NCI-H2081 (cell line): ENCODE results near the gene ZNF618.

Experiments
- DNase-seq, 2 experiments: peaks; one replicate each; lab custom pipeline; 2025; lab: John Stamatoyannopoulos, UW

Gene ZNF618

DNA sequence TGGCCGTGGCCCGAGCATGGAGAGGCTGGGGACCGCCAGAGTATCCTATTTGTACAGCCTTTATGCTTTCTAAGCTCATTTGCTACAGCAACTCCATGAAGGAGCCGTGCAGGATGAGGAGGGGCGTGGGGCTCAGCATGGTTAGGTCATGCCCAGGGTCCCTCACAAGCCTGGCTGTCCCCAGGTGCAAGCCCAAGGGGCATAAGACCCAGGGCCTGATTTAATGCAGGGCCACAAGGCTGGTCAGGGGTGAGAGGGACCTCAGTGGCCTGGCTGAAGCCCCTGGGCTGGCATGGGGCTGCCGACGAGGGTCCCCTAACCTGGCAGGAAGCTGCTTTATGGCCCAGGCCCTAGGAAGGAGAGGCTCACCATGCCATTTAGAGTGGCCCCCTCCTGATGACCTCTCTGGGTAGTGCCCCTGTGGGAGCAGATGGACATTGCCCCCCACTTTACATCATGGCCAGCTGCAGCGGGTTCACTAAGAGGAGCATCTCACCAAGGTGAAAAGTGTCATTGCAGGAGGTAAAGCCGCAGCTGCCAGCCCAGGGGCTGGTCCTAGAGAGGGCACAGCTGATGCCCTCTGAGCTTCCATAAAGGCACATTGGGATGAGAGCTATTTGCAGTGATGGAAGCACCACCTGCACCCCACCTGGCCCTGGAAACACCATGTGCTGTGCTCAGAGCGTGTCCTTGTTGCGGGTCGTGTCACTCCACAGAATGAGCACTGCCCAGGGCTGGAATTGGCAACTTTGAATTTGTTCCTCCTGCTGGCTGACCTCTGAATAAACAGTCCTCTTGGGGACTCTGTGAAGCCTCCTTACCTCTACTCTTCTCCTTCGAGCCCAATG is 58.9 kb downstream of the ZNF618 start:
- DNase-seq = no peak

DNA sequence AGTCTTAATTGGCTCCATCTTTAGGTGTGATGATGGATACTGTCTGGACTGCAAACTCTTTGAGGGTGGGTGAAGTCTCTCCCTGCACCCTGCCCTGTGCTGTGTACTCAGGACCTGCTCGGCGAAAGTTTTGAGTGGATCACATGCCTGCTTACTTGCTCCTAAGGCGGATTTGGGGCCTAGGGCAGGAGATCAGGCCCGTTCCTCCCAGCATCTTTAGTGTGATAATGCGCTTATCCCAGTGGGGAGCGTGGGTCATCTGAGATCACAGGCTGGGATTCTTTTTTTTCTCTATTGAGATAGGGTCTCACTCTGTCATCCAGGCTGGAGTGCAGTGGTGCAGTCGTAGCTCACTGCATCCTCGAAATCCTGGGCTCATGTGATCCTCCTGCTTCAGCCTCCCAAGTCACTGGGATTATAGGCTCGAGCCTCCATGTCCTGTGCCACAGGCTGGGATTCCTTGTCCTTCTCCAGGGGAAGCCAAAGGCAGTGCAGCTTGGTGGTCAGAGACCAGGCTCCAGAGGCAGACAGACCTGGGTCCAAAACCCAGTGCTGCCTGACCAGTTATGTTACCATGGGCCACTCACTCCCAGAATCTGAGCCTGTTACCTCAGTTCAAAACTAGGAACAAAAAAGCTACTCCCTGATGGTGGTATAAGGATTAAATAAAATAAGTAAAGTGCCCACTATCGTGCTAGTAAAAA is 59.7 kb downstream of the ZNF618 start:
- no peak for DNase-seq

DNA sequence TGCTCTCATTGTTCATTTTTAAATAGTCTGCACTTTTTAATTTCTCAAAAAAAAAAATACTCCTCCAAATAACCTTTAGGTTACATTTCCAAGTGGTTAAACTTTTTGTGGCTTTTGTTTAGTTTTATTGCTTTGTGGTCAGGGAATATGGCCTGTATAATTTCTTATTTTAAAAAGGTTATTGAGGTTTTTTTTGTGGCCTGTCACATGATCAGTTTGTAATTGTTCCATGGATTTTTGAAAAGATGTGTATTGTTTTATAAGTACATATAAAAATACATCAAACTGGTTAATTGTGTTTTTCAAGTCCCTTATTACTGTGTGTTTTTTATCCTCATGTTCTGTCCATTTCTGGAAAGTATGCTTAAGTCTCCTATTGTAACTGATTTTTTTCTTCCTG is 64.0 kb downstream of the ZNF618 start:
- no peak for DNase-seq

DNA sequence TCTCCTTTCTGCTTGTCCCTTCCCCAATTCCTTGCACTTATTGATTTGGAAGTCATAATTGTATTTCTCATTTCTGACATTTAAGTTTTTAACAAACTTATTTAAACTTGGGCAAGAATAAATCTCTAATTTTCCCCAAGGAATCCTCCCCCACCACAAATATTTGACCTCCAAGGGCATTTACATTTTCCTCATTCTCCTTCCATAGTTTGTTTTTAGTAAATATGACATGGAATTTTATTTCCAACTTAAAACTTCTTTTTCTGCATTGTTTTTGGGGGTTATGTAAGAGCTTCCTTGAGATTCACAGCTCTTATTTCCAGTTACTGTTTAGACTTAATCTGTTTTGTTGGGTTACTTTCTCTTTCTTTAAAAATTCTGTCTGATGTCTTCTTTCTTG is 64.9 kb downstream of the ZNF618 start:
- no peak for DNase-seq

DNA sequence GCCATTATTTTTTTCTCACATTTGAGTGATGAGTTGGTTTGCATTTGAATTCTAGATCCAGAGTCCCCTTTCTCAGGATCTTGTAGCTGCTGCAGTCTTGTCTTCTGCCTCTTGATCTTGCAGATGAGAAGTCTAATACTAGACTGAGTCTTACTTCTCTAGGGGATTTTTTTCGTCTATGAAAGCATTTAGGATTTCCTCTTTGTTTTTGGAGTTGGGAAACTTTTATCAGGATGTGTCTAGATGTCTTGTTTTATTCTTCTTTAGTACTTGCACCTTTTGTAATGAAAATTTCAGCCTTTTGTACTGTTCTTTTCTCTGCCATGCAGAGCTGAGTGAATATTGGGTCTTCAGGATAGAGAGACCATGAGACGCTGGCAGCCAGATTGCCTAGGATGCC is 65.4 kb downstream of the ZNF618 start:
- DNase-seq = no peak

DNA sequence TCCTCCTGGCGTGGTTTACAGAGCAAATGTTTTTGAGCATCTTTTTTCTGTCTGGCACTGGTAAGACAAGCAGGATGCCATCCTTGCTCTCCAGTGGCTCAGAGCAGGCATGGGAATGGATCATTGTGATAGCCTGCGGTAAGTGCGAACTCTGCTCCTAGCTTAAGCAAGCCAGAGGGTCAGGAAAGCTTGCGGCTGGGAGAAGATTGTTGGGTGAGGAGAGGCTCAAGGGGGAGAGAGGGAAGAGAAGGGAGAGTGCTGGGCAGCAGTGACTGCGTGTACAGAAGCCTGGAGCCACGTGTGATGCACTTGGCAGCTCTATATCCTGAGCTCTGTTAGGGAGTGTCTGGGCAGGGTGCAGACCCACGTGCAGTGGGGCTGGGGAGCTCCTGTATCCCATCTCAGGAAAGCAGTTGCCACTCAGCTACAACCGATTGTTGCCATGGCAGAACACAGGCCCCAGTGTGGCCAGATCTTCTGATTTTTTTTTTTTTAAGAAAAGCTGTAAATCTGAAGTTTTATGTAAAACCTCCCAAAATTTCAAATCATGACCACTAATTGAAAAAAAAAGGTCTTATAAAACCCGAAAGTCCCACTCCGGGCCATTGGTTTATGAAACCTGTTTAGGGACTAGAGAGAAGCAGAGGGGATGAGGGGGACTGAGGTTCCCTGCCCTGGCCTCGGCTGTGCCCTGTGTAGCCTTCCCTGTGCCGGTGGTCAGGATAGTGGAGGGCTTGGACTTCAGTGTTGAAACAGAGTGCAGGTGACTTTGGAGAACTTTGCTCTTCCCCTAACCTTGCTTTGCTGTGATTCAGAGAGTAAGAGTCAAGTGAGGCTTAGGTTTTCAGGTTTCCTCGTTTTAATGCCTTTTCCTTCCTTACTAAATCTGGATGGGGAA is 67.3 kb downstream of the ZNF618 start:
- no peak for DNase-seq

DNA sequence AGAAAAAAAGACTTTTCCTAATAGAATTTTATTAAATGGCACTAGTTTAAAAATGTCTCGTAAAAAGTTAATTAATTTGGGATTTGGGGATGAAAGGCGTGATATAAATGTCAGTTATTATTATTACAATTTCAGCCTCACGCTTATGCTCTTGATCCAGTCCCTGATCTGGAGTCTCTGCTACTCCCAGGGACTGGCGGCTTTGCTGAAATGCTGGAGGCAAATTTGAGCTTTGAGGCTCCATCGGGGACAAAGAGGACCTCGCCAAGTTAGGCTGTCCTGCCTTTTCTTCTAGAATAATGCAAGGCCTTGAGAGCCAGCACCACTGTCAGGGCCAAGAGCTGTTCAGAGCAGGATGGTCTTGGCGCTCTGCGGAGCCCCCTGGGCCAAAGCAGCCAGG is 69.7 kb downstream of the ZNF618 start:
- no peak for DNase-seq

DNA sequence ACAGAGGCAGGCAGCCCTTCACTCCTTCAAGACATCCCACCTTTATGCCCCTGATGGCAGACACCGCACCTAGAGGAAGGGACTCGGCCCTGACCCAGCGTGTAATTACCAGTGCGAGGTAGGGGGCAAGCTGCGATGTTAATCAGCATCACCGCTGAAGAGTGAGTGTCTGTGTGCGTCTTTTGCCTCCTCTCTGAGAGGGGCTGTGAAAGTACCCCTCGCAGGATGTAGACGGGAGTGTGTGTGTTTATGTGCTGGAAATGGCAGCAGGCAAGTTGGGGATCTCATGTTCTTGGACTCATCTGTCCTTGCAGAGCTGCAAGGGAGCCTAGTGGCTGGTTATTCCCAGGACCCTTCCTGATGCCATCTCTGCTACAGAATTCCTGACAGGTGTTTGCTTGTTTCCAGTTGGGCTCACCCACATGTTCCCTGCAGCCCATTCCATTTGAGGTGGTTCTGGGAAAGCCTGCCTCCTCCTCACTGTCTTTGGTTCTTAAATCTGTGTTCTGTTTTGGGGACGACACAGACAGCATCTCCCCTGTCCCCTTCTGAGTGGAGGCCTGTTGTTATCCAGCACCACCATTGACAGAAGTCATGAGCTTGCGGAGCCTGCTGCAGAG is 70.5 kb downstream of the ZNF618 start:
- DNase-seq = no peak

DNA sequence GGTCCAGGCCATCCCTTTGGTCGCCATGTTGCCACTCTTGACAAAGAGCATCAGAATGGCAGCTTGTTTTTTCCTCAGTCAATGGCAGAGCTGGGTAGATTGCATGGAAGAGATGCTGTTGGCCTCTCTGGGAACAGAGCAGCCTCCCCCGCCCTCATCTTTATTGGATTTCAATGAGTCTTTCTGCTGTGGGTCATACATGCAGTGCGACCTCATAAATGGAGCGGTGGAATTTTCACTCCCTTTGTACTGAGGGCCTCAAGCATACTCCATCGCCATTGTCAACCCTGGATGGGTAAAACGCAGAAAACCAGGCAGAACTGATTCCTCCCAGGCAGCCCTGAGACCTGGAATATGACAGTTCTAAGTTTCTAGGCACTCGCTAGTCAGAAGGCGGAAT is 71.8 kb downstream of the ZNF618 start:
- no peak for DNase-seq

DNA sequence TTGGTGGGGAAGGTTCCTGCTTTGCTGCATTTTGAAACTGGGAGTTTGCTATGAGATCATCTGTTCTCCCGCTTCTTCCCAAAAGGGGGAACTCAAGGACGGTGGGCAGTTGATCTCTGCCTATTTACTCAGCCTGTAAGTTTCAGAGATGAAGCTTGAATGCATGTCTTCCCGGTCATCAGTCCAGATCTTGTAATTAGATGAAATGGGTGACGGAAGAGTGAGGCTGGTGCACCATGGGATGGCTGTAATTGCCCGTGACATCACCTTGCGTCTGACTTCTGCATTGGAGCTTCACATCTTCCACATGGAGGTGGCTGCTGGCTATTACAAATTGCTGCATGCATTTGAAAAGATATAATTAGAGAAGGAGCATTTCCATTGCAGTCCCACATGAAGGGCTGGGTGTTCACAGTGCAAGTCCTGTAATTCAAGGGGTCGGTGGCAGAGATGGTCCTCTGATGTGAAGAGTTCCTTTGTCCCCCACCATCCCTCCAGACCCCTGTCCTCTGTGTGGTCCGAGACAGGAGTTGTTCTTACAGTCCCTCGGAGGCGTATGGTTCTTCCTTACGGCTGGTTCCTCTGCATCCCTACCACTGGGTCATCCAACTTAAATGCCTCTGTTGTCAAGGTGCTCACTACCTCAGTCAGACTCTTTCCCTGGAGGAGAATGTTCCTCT is 72.9 kb downstream of the ZNF618 start:
- DNase-seq = no peak

DNA sequence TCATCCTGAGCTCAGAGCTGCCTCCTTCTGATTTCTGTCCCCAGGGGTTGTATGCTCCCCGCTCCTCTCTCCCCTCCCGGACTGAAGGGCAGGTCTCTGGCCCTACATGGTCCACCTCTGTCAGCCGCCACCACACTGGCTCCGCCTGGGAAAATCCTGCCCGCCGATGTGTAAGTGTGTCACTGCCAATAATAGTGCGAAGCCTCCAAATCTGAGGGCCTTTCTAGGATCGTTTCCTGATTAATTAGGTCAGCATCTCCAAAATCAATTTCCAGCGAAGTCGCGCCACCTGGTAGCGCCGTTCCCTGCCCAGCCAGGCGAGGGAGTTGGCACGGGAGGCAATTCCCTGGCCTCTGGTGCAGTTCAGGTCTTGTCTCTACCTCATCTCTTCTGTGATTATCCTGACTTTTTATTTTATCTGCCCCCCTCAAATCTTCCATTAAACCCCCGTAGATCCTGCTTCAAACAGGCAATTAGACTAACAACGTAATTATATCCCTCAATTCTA is 73.5 kb downstream of the ZNF618 start:
- DNase-seq = no peak

DNA sequence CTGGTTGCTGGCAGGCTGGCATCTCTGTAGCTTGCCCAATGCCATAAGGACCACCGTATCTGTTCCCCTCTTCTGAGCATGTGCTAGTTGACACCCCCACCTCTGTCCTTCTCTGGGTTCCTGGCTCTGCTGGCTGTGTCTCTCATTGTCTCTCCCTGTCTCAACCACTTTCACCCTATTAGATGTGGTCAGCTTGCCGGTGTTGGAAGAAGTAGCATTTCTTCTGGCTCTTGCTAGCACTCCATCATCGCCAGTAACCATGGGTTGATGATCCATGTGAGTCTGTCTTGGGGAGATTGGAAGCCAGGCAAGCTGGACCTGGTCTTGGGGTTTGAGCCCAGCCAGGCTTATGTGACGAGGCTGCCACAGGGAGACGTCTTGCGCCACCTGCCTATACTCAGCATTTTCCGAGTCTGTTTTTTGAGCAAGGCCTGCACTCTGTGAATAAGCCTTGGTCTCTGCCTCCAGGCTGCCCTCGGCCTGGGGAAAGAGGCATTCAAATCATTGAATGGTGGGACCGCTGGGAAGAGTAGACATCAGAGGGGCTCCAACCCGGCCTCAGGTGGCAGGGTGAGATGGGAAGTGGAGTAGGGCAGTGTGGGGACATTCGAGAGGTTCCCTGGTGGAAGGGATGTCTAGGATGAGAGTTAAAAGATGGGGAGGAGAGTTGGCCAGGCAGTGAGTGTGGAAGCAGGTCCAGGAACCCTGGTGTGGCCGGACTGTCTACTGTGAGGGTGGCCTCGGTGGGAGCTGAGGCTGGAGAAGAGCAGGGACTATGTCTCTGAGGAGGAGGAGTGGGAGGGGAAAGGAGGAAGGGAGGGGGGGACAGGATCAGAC is 74.3 kb downstream of the ZNF618 start:
- no peak for DNase-seq

DNA sequence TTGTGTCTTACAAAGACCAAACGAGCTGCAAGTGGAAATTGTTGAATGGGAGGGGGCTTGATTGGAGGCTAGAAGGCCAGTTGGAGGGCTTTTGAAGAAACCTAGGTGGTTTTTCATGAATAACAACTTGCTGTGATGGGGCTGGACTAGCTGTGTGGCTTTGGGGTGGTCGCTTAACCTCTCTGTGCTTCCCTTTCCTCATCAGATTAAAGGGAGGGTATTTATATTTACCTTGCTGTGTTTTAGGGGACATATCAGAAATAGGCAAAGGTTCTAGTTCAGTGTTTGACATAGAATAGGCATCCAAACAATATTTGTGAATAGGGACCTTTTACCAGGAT is 74.9 kb downstream of the ZNF618 start:
- no peak for DNase-seq

DNA sequence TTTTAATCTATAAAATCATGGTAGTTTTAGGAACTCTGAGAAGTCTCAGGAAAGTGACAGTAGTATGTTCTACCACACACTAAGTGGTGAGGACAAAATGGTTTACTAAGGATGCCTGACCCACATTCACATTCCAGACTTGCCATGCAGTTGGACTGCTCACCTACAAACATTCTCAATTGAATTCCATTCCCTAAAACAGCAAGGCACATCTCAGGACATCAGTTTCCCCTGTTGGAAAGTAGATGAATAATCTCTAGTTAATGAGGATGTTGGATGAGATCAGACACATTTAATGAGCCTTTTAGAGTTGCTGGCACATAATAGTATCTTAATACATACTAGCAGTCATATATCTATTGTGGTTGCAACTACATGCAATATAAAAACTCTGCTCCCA is 76.6 kb downstream of the ZNF618 start:
- no peak for DNase-seq

DNA sequence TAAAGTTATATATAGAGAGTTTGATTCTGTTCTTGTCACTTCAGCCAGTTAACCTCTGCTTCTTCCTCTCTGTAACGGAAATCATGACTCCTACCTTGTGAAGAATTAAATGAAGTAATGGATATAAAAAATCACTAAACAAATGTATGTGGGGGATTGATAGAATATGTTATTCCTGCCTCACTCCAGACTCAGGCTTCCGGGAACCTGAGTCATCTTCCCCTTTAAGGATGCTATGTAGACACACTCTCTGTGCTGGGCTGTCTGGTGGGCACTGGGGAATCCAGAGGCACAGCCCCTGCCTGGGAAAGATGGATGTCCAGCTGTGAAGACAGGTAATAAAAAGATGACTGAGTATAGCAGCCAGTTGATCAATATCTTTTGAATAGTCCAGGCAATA is 77.4 kb downstream of the ZNF618 start:
- no peak for DNase-seq

DNA sequence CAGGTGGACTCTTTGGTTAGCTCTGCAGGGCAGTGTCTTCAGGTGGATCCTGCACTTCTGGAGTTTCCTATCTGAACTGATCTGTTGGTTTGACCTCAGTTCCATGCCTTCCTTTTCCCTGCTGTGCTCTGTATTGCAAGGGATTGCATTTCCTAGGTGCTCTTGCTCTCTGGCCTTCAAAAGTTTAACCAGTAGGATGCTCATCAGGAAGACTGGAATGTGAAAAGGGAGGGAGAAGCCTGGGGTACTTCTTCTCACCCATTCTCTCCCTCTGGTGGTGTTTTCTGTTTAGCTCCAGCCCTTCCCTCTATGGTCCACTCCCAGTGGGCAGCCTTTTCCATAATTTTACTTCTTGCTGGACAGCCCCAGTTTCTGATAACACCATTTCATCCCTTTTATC is 78.5 kb downstream of the ZNF618 start:
- no peak for DNase-seq

DNA sequence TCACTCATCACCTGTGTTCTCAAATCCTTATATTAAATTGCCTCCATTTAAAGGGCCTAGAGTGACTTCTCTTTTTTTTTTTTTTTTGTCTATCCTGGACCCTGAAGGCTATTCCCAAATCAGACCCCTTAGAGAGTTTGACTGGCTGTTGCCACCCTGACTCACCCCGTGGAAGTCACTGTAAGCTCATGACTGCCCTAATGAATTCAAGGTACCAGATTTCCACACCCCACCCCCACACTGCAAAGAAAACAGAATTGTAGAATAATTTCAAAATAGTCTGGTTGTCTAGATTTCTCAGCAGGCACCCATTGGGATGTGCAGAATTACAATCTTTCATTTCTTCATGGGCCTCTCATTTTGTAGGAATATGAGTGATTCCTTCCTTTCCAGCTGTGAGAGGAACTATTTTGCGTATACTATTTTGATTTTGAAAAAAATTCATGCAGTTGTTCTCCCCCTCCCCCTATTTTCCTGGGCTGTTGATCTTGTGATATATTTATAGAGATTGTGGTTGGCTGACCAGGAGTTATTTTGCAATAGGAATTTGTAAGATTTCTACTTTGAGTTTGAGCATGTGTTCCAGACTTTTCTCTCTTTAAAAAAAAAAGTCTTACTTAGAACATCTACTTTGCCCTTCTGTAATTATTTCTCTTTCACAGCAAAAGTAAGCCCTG is 79.1 kb downstream of the ZNF618 start:
- no peak for DNase-seq

DNA sequence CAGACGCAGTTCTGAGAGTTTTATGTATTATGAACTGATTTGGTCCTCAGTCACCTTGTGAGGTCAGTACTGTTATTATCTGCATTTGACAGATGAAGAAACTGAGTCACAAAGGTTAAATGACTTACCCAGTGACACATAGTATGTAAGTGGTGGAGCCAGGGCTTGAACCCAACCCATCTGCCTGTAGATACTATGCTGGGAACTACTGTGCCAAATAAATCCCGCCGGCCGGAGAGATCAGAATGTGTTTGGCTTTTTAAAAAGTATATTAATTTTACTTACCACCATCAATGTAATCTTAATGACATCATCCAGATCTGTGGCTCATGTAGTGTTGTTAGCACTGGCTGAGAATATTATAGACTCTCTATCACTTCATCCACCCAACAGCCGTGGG is 80.8 kb downstream of the ZNF618 start:
- no peak for DNase-seq

DNA sequence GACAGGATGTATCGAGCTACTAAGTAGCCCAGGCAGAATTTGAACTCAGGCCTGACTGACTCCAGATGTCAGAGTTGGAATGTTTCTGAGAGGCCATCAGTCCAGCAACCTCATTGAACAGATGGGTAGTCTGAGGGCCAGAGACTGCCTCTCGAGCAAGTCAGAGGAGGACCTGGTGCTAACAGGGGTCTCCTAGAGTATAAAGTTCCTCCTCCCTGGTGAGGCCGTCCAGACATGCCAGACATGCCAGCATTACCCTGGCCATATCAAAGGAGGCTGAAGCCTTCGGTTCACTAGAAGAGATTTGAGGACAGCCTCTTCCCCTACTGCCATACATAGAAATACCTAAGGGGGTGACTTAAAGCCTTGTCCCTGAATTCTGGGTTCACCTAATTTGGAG is 81.2 kb downstream of the ZNF618 start:
- DNase-seq = no peak

DNA sequence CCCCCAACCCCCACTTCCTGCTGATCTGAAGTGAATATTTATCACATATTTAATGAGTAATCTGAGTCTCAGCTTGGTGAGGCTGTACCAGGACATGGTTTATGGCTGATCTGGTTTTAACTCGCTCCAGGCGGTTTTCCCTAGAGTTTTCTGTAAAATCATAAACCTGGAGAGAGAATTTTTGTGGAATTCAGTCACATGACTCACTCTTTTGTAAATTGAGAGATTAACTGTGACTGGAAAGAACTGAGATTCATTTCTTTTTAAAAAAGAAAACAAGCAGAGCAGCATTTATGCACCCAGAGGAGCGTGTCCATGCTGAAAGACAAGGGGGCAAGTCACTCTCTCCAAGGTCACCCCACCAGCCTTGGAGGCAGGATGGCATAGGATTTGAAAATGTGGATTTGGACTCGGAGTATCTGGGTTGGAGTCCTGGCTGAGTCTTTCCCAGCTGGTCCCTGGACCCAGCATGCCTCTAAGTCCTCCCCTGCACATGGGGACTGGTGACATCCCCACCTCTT is 81.8 kb downstream of the ZNF618 start:
- no peak for DNase-seq
